Panc1 (cell line): ENCODE measurements around the gene MUS81. TPM values are rescaled to one million over a fixed set of nuclear protein-coding genes. Genes with fewer than 3 reads are reported as not detected.

Source experiments
- ATAC-seq: fragments of 200-7000 bp; cut with Tn5 transposase; 2 replicates; pipeline ENCODE4 v1.9.1; 2020; ENCODE audit warnings: mild to moderate bottlenecking, moderate library complexity
- BruUV-seq: library from RNA; stranded (reverse); fragments of 400-500 nt; replicated peaks from 2 replicates; lab custom pipeline; 2021; lab: Mats Ljungman, UMichigan
- CTCF ChIA-PET: fragments of 300-600 bp; sonication (Branson Sonifier 250); formaldehyde crosslinking; loops from one replicate; lab custom pipeline; 2022; ENCODE audit warnings: antibody characterized with exemption; lab: Charles Lee
- POLR2A ChIA-PET: fragments of 300-600 bp; sonication (Branson Sonifier 250); formaldehyde crosslinking; loops from one replicate; lab custom pipeline; 2022; ENCODE audit warnings: antibody characterized with exemption; lab: Charles Lee
- DNase-seq: peaks from one replicate; pipeline ENCODE4 v3.0.0-alpha.2; 2010; ENCODE audit warnings: low read depth, low spot score
- H3K27ac ChIP-seq: 2 replicates; pipeline ENCODE4 v1.5.1; 2011; ENCODE audit warnings: mild to moderate bottlenecking, low read length, inconsistent platforms
- H3K27me3 ChIP-seq: fragments of 200-500 bp; sonication (Bioruptor generic); 2 replicates; pipeline ENCODE4 v1.6.0; 2014; ENCODE audit warnings: low read length, inconsistent platforms; ENCODE audit not compliant: control insufficient read depth, insufficient read depth
- H3K36me3 ChIP-seq: fragments of 200-500 bp; sonication (Bioruptor generic); 2 replicates; pipeline ENCODE4 v1.5.1; 2014; ENCODE audit warnings: inconsistent platforms, mild to moderate bottlenecking, low read length, moderate library complexity; ENCODE audit not compliant: control insufficient read depth, insufficient read depth
- H3K4me1 ChIP-seq: 2 replicates; pipeline ENCODE4 v1.5.1; 2011; ENCODE audit warnings: inconsistent platforms, mild to moderate bottlenecking, low read length, moderate library complexity; ENCODE audit not compliant: control insufficient read depth, insufficient read depth
- H3K4me3 ChIP-seq, 2 experiments: 2 replicates each; pipeline ENCODE4 v1.5.1; 2011 to 2012; ENCODE audit warnings: low read depth in 2 of 2, low read length in 2 of 2, mild to moderate bottlenecking in 2 of 2, inconsistent platforms in 1 of 2, moderate library complexity in 1 of 2
- H3K9me3 ChIP-seq: fragments of 200-500 bp; sonication (Bioruptor generic); 2 replicates; pipeline ENCODE4 v1.5.1; 2014; ENCODE audit warnings: low read depth, mild to moderate bottlenecking, inconsistent platforms, low read length, moderate library complexity; ENCODE audit not compliant: control insufficient read depth, insufficient read depth
- CTCF ChIP-seq: fragments of 450-650 bp; IDR thresholded peaks from 2 replicates; pipeline ENCODE4 v1.5.1; 2017; ENCODE audit warnings: mild to moderate bottlenecking
- POLR2AphosphoS5 ChIP-seq: IDR thresholded peaks from 2 replicates; pipeline ENCODE4 v1.6.1; 2012; ENCODE audit warnings: mild to moderate bottlenecking, low read depth, low read length, moderate library complexity
- REST ChIP-seq, 2 experiments: IDR thresholded peaks; 2 replicates each; pipeline ENCODE4 v1.6.1; 2011 to 2012; ENCODE audit warnings: low read depth in 2 of 2, control low read depth in 1 of 2, low read length in 1 of 2, mild to moderate bottlenecking in 1 of 2, moderate library complexity in 1 of 2; ENCODE audit not compliant: insufficient read depth in 1 of 2
- SIN3A ChIP-seq: IDR thresholded peaks from 2 replicates; pipeline ENCODE4 v1.6.1; 2012; ENCODE audit warnings: low read depth, mild to moderate bottlenecking, low read length, moderate library complexity, borderline replicate concordance; ENCODE audit not compliant: insufficient read depth
- TCF7L2 ChIP-seq: IDR thresholded peaks from 2 replicates; pipeline ENCODE4 v1.6.1; 2011; ENCODE audit warnings: mild to moderate bottlenecking, low read depth, low read length, inconsistent platforms
- in situ Hi-C: cut with HindIII; loops from 2 replicates; pipeline ENCODE4 v1.10.0; 2016; ENCODE audit warnings: low sequenced_read_pairs, low pct_unique_long_range_greater_than_20kb
- intact Hi-C: fragments of 100-400 bp; cut with micrococcal nuclease; formaldehyde crosslinking; loops from one replicate; pipeline ENCODE4 v1.10.0; 2022; ENCODE audit not compliant: unreplicated experiment
- total RNA-seq: library from RNA; stranded (reverse); gene quantifications from one replicate; pipeline ENCODE4 v1.2.1, GENCODE V29; 2021; ENCODE audit not compliant: unreplicated experiment

MUS81 gene
- total RNA-seq, 1 experiment from 2014 or later, result 140 TPM

- no peaks in the 10 kb centered on the region; the same call in 1 of the 2 replicates for H3K36me3 ChIP-seq
- peak overlapping the region; percentile 82 to 89; a peak in 3 of 4 replicates for H3K4me3 ChIP-seq
- no peaks in the 10 kb centered on the region for H3K9me3 ChIP-seq
- TF ChIP-seq SIN3A (no peak), POLR2AphosphoS5 (no peak; the same call in none of the 2 replicates), REST (IDR thresholded peaks at IDR 0.05; ENCODE audit: insufficient read depth in 1 of 2, low read depth in 2 of 2, low read length in 1 of 2) (no peak), CTCF (no peak), TCF7L2 (no peak)
- peaks cover 54% of the 10 kb centered on the region for H3K4me1 ChIP-seq
- intact Hi-C loops, result no loop called here
- in situ Hi-C loops, result no loop called here
- no TSS peak for BruUV-seq
- CTCF ChIA-PET, result interaction anchor here (0.6 kb wide), 1 partner anchor 219 kb away, joined by 4 read pairs; no protein-coding TSS in a partner anchor
- H3K27me3 ChIP-seq, result no peaks in the 10 kb centered on the region
- DNase-seq (no peak), ATAC-seq (no peak)
- POLR2A ChIA-PET, result interaction anchor here (0.6 to 4.4 kb wide), 5 partner anchors 16 to 379 kb away, joined by 3 to 37 read pairs (median 6); no protein-coding TSS in a partner anchor
- H3K27ac ChIP-seq, result peak overlapping the region; percentile 87
These were observed 35.3 kb downstream of the MUS81 start for GRCh38 chr11:65895482-65895981.

GRCh38 chr11:65896034-65896999 is 36.1 kb downstream of the MUS81 start:
- H3K4me3 ChIP-seq, result peak overlapping the region; percentile 82 to 89
- CTCF ChIA-PET, result interaction anchor here (0.6 kb wide), 1 partner anchor 220 kb away, joined by 4 read pairs; no protein-coding TSS in a partner anchor
- intact Hi-C loops (no loop called here), in situ Hi-C loops (no loop called here)
- H3K27me3 ChIP-seq, result no peaks in the 10 kb centered on the region
- ATAC-seq (no peak), DNase-seq (no peak)
- H3K9me3 ChIP-seq, result no peaks in the 10 kb centered on the region
- BruUV-seq, result no TSS peak
- POLR2A ChIA-PET, result interaction anchor here (3.2 to 4.4 kb wide), 2 partner anchors 16 to 19 kb away, joined by 20 to 37 read pairs; no protein-coding TSS in a partner anchor
- H3K27ac ChIP-seq, result peak overlapping the region; percentile 87
- peaks cover 60% of the 10 kb centered on the region for H3K4me1 ChIP-seq
- H3K36me3 ChIP-seq, result no peaks in the 10 kb centered on the region; the same call in 1 of the 2 replicates
- no peak for TF ChIP-seq TCF7L2
- no peak; the same call in 1 of the 2 replicates for TF ChIP-seq POLR2AphosphoS5
- TF ChIP-seq SIN3A, result no peak
- no peak for TF ChIP-seq CTCF
- TF ChIP-seq REST (IDR thresholded peaks at IDR 0.05; ENCODE audit: insufficient read depth in 1 of 2, low read depth in 2 of 2, low read length in 1 of 2), result no peak
